Astrocyte (in vitro differentiated cells and primary cell): ENCODE data around the gene NOL8. TPM values are rescaled to one million over a fixed set of nuclear protein-coding genes. Genes with fewer than 3 reads are reported as not detected.

Source experiments
- DNase-seq: peaks from one replicate; pipeline ENCODE4 v3.0.0-alpha.2; 2010; ENCODE audit warnings: low read depth
- FAIRE-seq: peaks from 2 replicates; lab custom pipeline; 2011; peaks lifted over from hg19 to GRCh38; lab: Jason Lieb, UNC
- H2AFZ ChIP-seq: 2 replicates; pipeline ENCODE4 v1.6.0; 2012; ENCODE audit warnings: low read depth, low read length, inconsistent platforms
- H3K27ac ChIP-seq: 2 replicates; pipeline ENCODE4 v1.5.1; 2011; ENCODE audit warnings: low read depth, low read length, inconsistent platforms
- H3K27me3 ChIP-seq: 2 replicates; pipeline ENCODE4 v1.6.0; 2011; ENCODE audit warnings: low read length, inconsistent platforms; ENCODE audit not compliant: insufficient read depth
- H3K36me3 ChIP-seq: 2 replicates; pipeline ENCODE4 v1.5.1; 2011; ENCODE audit warnings: low read length, inconsistent platforms; ENCODE audit not compliant: insufficient read depth
- H3K4me1 ChIP-seq: 2 replicates; pipeline ENCODE4 v1.5.1; 2011; ENCODE audit warnings: low read length, inconsistent platforms; ENCODE audit not compliant: insufficient read depth
- H3K4me2 ChIP-seq: 2 replicates; pipeline ENCODE4 v1.6.0; 2012; ENCODE audit warnings: low read length, inconsistent platforms
- H3K4me3 ChIP-seq: 2 replicates; pipeline ENCODE4 v1.5.1; 2011; ENCODE audit warnings: low read depth, mild to moderate bottlenecking, low read length, inconsistent platforms; ENCODE audit not compliant: insufficient read depth
- H3K79me2 ChIP-seq: 2 replicates; pipeline ENCODE4 v1.6.0; 2012; ENCODE audit warnings: mild to moderate bottlenecking, low read length, inconsistent platforms; ENCODE audit not compliant: insufficient read depth
- H3K9ac ChIP-seq: 2 replicates; pipeline ENCODE4 v1.6.0; 2012; ENCODE audit warnings: mild to moderate bottlenecking, low read length, inconsistent platforms
- H3K9me3 ChIP-seq: 2 replicates; pipeline ENCODE4 v1.5.1; 2012; ENCODE audit warnings: low read depth, mild to moderate bottlenecking, low read length, inconsistent platforms; ENCODE audit not compliant: insufficient read depth
- H4K20me1 ChIP-seq: 2 replicates; pipeline ENCODE4 v1.6.0; 2012; ENCODE audit warnings: low read length, inconsistent platforms; ENCODE audit not compliant: insufficient read depth
- H3K27ac Mint-ChIP-seq: one replicate; pipeline ENCODE4 v1.8.0; 2021; ENCODE audit warnings: mild to moderate bottlenecking, mixed read lengths; ENCODE audit not compliant: unreplicated experiment
- H3K27me3 Mint-ChIP-seq: one replicate; pipeline ENCODE4 v1.8.0; 2021; ENCODE audit warnings: low read depth, mixed read lengths; ENCODE audit not compliant: unreplicated experiment
- H3K36me3 Mint-ChIP-seq: one replicate; pipeline ENCODE4 v1.8.0; 2021; ENCODE audit warnings: low read depth, mixed read lengths; ENCODE audit not compliant: unreplicated experiment
- H3K4me1 Mint-ChIP-seq: one replicate; pipeline ENCODE4 v1.8.0; 2021; ENCODE audit warnings: low read depth, mixed read lengths; ENCODE audit not compliant: unreplicated experiment
- H3K4me3 Mint-ChIP-seq: one replicate; pipeline ENCODE4 v1.8.0; 2021; ENCODE audit warnings: mild to moderate bottlenecking, moderate library complexity, mixed read lengths; ENCODE audit not compliant: unreplicated experiment
- H3K9me3 Mint-ChIP-seq: one replicate; pipeline ENCODE4 v1.8.0; 2021; ENCODE audit warnings: mild to moderate bottlenecking, mixed read lengths; ENCODE audit not compliant: unreplicated experiment
- EZH2 ChIP-seq: IDR thresholded peaks from 2 replicates; pipeline ENCODE4 v1.6.1; 2012; ENCODE audit warnings: mild to moderate bottlenecking, low read length, inconsistent platforms; ENCODE audit not compliant: insufficient read depth
- total RNA-seq: library from RNA; stranded (reverse); gene quantifications from 2 replicates; pipeline ENCODE4 v1.2.1, GENCODE V29; 2021
- TF ChIP-seq, protein P1 (sequence below): IDR thresholded peaks from 2 replicates; pipeline ENCODE4 v1.5.1; 2011; ENCODE audit warnings: low read depth, mild to moderate bottlenecking, inconsistent platforms, low read length, moderate library complexity; ENCODE audit not compliant: insufficient read depth

NOL8 gene
- total RNA-seq, 1 donor from 2014 or later, result 33.1 TPM

DNA sequence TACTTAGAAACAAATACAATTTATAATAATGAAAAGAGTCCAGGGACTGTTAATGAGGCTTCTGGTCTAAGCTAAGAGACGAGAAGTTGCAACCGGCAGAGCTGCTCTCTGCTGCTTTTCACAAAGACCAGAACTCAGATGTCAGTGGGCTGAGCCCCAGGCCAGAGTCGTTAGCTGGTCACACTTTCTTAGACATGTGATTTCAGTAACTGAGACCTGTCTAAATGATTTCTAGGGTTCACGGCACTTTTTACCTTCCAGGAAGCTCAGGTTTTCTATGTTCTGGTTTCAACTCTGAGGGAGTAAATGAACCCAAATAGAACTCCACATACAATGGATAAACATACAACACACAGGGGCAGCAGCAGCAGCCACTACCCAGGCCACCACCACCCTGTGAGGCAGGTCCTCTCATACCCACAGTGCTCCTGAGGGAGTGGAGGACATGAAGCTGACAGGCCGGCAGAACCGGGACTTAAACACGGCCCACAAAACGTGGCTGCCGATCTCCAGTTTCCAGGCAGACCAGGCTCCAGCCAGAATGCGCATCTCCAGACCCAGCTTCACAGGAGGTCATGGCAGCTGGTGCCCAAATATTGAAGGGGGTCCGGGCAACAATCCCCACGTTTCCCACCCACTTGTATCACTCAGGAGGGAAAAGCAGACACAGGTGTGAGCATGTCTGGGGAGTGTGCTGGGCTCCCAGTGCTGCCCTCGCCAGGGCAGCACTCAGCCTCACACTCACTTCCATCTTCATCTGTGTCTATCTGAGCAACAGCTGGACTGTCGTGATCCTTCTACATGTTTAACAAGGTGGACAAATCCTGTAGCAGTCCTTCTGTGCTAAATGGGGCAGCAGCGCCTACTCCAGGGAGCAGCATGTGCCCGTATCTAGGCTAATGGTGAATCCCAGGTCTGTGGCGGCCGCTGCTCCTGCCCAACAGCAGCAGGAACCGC lies 70.5 kb downstream of the NOL8 start:
- H3K27ac Mint-ChIP-seq, result no peak overlapping the region
- H3K4me1 Mint-ChIP-seq, result no peaks in the 10 kb centered on the region
- H3K36me3 Mint-ChIP-seq, result peaks cover 16% of the 10 kb centered on the region
- Histone ChIP-seq H3K4me3 (no peak overlapping the region), H3K36me3 (peaks cover 90% of the 10 kb centered on the region), H3K27me3 (no peaks in the 10 kb centered on the region), H3K4me2 (no peak overlapping the region), H2AFZ (no peak overlapping the region), H4K20me1 (peaks cover 18% of the 10 kb centered on the region), H3K27ac (no peak overlapping the region), H3K79me2 (no peaks in the 10 kb centered on the region), H3K9me3 (no peaks in the 10 kb centered on the region), H3K9ac (no peak overlapping the region), H3K4me1 (no peaks in the 10 kb centered on the region)
- no peaks in the 10 kb centered on the region for H3K27me3 Mint-ChIP-seq
- H3K4me3 Mint-ChIP-seq, result no peak overlapping the region
- no peak for DNase-seq
- no peak for FAIRE-seq
- H3K9me3 Mint-ChIP-seq, result no peaks in the 10 kb centered on the region
- no peak for TF ChIP-seq EZH2
- TF ChIP-seq, protein P1, sequence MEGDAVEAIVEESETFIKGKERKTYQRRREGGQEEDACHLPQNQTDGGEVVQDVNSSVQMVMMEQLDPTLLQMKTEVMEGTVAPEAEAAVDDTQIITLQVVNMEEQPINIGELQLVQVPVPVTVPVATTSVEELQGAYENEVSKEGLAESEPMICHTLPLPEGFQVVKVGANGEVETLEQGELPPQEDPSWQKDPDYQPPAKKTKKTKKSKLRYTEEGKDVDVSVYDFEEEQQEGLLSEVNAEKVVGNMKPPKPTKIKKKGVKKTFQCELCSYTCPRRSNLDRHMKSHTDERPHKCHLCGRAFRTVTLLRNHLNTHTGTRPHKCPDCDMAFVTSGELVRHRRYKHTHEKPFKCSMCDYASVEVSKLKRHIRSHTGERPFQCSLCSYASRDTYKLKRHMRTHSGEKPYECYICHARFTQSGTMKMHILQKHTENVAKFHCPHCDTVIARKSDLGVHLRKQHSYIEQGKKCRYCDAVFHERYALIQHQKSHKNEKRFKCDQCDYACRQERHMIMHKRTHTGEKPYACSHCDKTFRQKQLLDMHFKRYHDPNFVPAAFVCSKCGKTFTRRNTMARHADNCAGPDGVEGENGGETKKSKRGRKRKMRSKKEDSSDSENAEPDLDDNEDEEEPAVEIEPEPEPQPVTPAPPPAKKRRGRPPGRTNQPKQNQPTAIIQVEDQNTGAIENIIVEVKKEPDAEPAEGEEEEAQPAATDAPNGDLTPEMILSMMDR, result no peak

DNA sequence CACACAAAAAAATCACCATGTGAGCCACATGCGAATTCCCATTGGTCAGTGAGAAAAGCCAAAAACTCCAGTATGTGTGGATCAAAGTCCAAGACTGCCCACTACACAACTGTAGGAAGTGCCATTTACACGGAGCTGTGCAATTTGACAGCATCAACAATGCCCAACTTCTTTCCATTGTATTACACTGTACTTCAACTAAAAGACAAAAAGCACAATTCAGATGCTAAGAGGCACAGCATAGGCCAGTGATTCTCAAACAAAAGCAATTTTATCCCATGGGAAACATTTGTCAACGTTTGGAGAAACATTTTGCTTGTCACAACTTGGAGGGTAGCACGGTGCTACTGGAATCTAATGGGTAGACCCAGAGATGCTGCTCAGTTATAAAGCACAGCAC lies 71.5 kb downstream of the NOL8 start:
- no peaks in the 10 kb centered on the region for H3K27me3 Mint-ChIP-seq
- DNase-seq, result no peak
- no peak overlapping the region for H3K27ac ChIP-seq
- peaks cover 84% of the 10 kb centered on the region for H3K36me3 ChIP-seq
- no peaks in the 10 kb centered on the region for H3K79me2 ChIP-seq
- no peaks in the 10 kb centered on the region for H3K4me1 ChIP-seq
- no peak overlapping the region for H3K4me3 ChIP-seq
- no peak overlapping the region for H2AFZ ChIP-seq
- H3K27ac Mint-ChIP-seq, result no peak overlapping the region
- H3K4me1 Mint-ChIP-seq, result no peaks in the 10 kb centered on the region
- no peak for FAIRE-seq
- no peak for TF ChIP-seq EZH2
- TF ChIP-seq, protein P1, result no peak
- H3K9ac ChIP-seq, result no peak overlapping the region
- no peaks in the 10 kb centered on the region for H3K9me3 ChIP-seq
- peaks cover 14% of the 10 kb centered on the region for H4K20me1 ChIP-seq
- H3K4me3 Mint-ChIP-seq, result no peak overlapping the region
- H3K4me2 ChIP-seq, result no peak overlapping the region
- no peaks in the 10 kb centered on the region for H3K9me3 Mint-ChIP-seq
- no peaks in the 10 kb centered on the region for H3K27me3 ChIP-seq
- H3K36me3 Mint-ChIP-seq, result peaks cover 9% of the 10 kb centered on the region

DNA sequence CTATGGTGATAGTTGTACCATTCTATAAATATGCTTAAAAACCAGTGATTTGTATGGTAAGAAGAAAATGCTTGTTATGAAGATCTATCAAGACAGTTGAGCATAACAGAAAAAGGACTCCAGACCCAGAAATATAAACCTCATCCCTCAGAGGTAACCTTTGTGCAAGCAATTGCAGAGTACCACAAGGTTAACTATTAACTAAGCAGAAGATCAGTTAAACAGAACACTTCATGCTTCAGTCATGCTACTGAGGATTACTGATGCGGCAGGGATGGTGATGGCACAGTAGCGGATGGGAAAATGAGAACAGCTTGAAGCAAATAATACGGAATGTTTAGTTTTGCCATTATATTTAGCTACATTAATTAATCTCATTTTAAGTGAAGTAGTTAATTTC lies 77.2 kb downstream of the NOL8 start:
- H3K9me3 Mint-ChIP-seq, result no peaks in the 10 kb centered on the region
- no peak overlapping the region for H3K27ac ChIP-seq

More for the DNA sequence above, 77.2 kb downstream of the NOL8 start:
- Mint-ChIP-seq H3K27me3 (no peaks in the 10 kb centered on the region), H3K36me3 (peaks cover 32% of the 10 kb centered on the region), H3K27ac (peak overlapping the region; percentile 90), H3K4me1 (peaks cover 46% of the 10 kb centered on the region), H3K4me3 (no peak overlapping the region)
- Histone ChIP-seq H3K36me3 (peaks cover 68% of the 10 kb centered on the region), H2AFZ (no peak overlapping the region), H3K79me2 (no peaks in the 10 kb centered on the region), H3K4me2 (no peak overlapping the region), H3K4me1 (peaks cover 33% of the 10 kb centered on the region), H4K20me1 (peaks cover 4% of the 10 kb centered on the region), H3K27me3 (no peaks in the 10 kb centered on the region), H3K9ac (no peak overlapping the region), H3K9me3 (no peaks in the 10 kb centered on the region), H3K4me3 (no peak overlapping the region)
- DNase-seq (no peak), FAIRE-seq (no peak)
- TF ChIP-seq, protein P1, result no peak
- TF ChIP-seq EZH2, result no peak
